Natural killer cell (primary cell): ENCODE data around the gene ELAVL1. TPM values are rescaled to one million over a fixed set of nuclear protein-coding genes. Genes with fewer than 3 reads are reported as not detected.

Source experiments
- ATAC-seq, 3 donors: fragments of 150-1000 bp in 2 of 3; fragments of 200-7000 bp in 1 of 3; cut with Tn5 transposase; 1 replicate in 1 of 3; 2 replicates in 2 of 3; pipeline ENCODE4 v1.10.0; 2021; ENCODE audit warnings: mild to moderate bottlenecking in 2 of 3, moderate library complexity in 2 of 3
- DNase-seq, 2 donors: peaks; one replicate each; pipeline versions ENCODE4 v3.0.0 to v3.0.0-alpha.2; 2013 to 2021; ENCODE audit warnings: mixed read lengths in 1 of 2
- H3K27ac ChIP-seq: one replicate; pipeline ENCODE4 v1.5.1; 2013; ENCODE audit warnings: mild to moderate bottlenecking, low read length
- H3K27me3 ChIP-seq: one replicate; pipeline ENCODE4 v1.6.1; 2013; ENCODE audit warnings: low read length; ENCODE audit not compliant: control insufficient read depth, insufficient read depth
- H3K36me3 ChIP-seq: one replicate; pipeline ENCODE4 v1.6.1; 2013; ENCODE audit warnings: low read length; ENCODE audit not compliant: control insufficient read depth, insufficient read depth
- H3K4me1 ChIP-seq: one replicate; pipeline ENCODE4 v1.6.1; 2013; ENCODE audit warnings: low read length; ENCODE audit not compliant: control insufficient read depth, insufficient read depth
- H3K4me3 ChIP-seq: one replicate; pipeline ENCODE4 v1.5.1; 2013; ENCODE audit warnings: low read length
- H3K9me3 ChIP-seq: one replicate; pipeline ENCODE4 v1.6.1; 2013; ENCODE audit warnings: low read length; ENCODE audit not compliant: control insufficient read depth, insufficient read depth
- H3K27ac Mint-ChIP-seq, 2 donors: one replicate each; pipeline ENCODE4 v1.8.0; 2022; ENCODE audit warnings: mild to moderate bottlenecking in 2 of 2, mixed read lengths in 2 of 2, moderate library complexity in 1 of 2
- H3K27me3 Mint-ChIP-seq, 2 donors: one replicate each; pipeline ENCODE4 v1.8.0; 2022; ENCODE audit warnings: low read depth in 2 of 2, mixed read lengths in 2 of 2
- H3K36me3 Mint-ChIP-seq: one replicate; pipeline ENCODE4 v1.8.0; 2022; ENCODE audit warnings: mixed read lengths
- H3K4me1 Mint-ChIP-seq, 2 donors: one replicate each; pipeline ENCODE4 v1.8.0; 2022; ENCODE audit warnings: mixed read lengths in 2 of 2
- H3K4me3 Mint-ChIP-seq: one replicate; pipeline ENCODE4 v1.8.0; 2022; ENCODE audit warnings: mild to moderate bottlenecking, moderate library complexity, mixed read lengths
- H3K9me3 Mint-ChIP-seq, 2 donors: one replicate each; pipeline ENCODE4 v1.8.0; 2022; ENCODE audit warnings: mixed read lengths in 2 of 2
- CTCF ChIP-seq: fragments of 200-600 bp; IDR thresholded peaks from one replicate; pipeline ENCODE4 v1.8.0; 2022; ENCODE audit warnings: antibody characterized with exemption
- WGBS: methylation state at CpG from one replicate; pipeline ENCODE4 v1.1.7; 2013; ENCODE audit warnings: missing lambda C conversion rate; ENCODE audit not compliant: insufficient coverage; 5-methylcytosine and 5-hydroxymethylcytosine counted together
- intact Hi-C: fragments of 100-400 bp; cut with micrococcal nuclease; formaldehyde crosslinking; loops from one replicate; pipeline ENCODE4 v1.14.2; 2022
- total RNA-seq, 4 donors: library from RNA; stranded (reverse); fragments of 120-200 nt in 1 of 4; gene quantifications; one replicate each; pipeline versions ENCODE4 v1.2.3 to v1.2.4, GENCODE V29; 2013 to 2022

Gene ELAVL1
- total RNA-seq, 3 donors from 2014 or later (not counting 1 experiment from before 2014, with no cell fraction given), result 36.9 to 43.9 (median 43.8) TPM

GRCh38 chr19:7987114-7987768 lies 18.2 kb downstream of the ELAVL1 start:
- Mint-ChIP-seq H3K36me3 (no peaks in the 10 kb centered on the region), H3K4me3 (no peak overlapping the region), H3K27ac (peak overlapping the region in 1 of 2 donors; percentile 49)

GRCh38 chr19:7986321-7987113 lies 18.9 kb downstream of the ELAVL1 start:
- peaks cover 19 to 27% of the 10 kb centered on the region in 2 donors for H3K4me1 Mint-ChIP-seq
- H3K27me3 Mint-ChIP-seq, result no peaks in the 10 kb centered on the region
- intact Hi-C loops, result no loop called here
- H3K9me3 Mint-ChIP-seq, result no peaks in the 10 kb centered on the region
- Histone ChIP-seq H3K9me3 (no peaks in the 10 kb centered on the region), H3K4me1 (no peaks in the 10 kb centered on the region), H3K36me3 (peaks cover 62% of the 10 kb centered on the region), H3K4me3 (no peak overlapping the region), H3K27me3 (no peaks in the 10 kb centered on the region), H3K27ac (no peak overlapping the region)
- TF ChIP-seq CTCF, result no peak
- H3K36me3 Mint-ChIP-seq, result no peaks in the 10 kb centered on the region
- ATAC-seq (no peak), DNase-seq (no peak)
- H3K4me3 Mint-ChIP-seq, result no peak overlapping the region
- peak overlapping the region in 1 of 2 donors; percentile 65 for H3K27ac Mint-ChIP-seq
- WGBS, result 92% methylated on average over 23 of the region's 23 CpGs

More at GRCh38 chr19:7987114-7987768, 18.2 kb downstream of the ELAVL1 start:
- H3K9me3 Mint-ChIP-seq, result no peaks in the 10 kb centered on the region
- 93% methylated on average over 17 of the region's 17 CpGs for WGBS
- peaks cover 20 to 27% of the 10 kb centered on the region in 2 donors for H3K4me1 Mint-ChIP-seq
- H3K9me3 ChIP-seq, result no peaks in the 10 kb centered on the region
- ATAC-seq (no peak), DNase-seq (no peak)
- intact Hi-C loops, result no loop called here
- no peak overlapping the region for H3K4me3 ChIP-seq
- peaks cover 61% of the 10 kb centered on the region for H3K36me3 ChIP-seq
- no peaks in the 10 kb centered on the region for H3K4me1 ChIP-seq
- H3K27me3 ChIP-seq, result no peaks in the 10 kb centered on the region
- H3K27ac ChIP-seq, result no peak overlapping the region
- H3K27me3 Mint-ChIP-seq, result no peaks in the 10 kb centered on the region
- TF ChIP-seq CTCF, result no peak

- no peak overlapping the region for H3K4me3 Mint-ChIP-seq
- H3K9me3 Mint-ChIP-seq, result no peaks in the 10 kb centered on the region
- DNase-seq, result no peak
- H3K36me3 Mint-ChIP-seq, result no peaks in the 10 kb centered on the region
- no peaks in the 10 kb centered on the region for H3K27me3 ChIP-seq
- peaks cover 19 to 27% of the 10 kb centered on the region in 2 donors for H3K4me1 Mint-ChIP-seq
- no peak for ATAC-seq
- no peaks in the 10 kb centered on the region for H3K9me3 ChIP-seq
- no peaks in the 10 kb centered on the region for H3K27me3 Mint-ChIP-seq
- 89% methylated on average over 7 of the region's 7 CpGs for WGBS
- H3K36me3 ChIP-seq, result peaks cover 59% of the 10 kb centered on the region
- no peak overlapping the region for H3K4me3 ChIP-seq
- TF ChIP-seq CTCF, result no peak
- intact Hi-C loops, result no loop called here
- no peaks in the 10 kb centered on the region for H3K4me1 ChIP-seq
- H3K27ac ChIP-seq, result no peak overlapping the region
- H3K27ac Mint-ChIP-seq, result peak overlapping the region in 1 of 2 donors; percentile 18
Measured at GRCh38 chr19:7985481-7985911, 19.9 kb downstream of the ELAVL1 start.
